ENCODE results near the gene CDK5RAP1.

DNA sequence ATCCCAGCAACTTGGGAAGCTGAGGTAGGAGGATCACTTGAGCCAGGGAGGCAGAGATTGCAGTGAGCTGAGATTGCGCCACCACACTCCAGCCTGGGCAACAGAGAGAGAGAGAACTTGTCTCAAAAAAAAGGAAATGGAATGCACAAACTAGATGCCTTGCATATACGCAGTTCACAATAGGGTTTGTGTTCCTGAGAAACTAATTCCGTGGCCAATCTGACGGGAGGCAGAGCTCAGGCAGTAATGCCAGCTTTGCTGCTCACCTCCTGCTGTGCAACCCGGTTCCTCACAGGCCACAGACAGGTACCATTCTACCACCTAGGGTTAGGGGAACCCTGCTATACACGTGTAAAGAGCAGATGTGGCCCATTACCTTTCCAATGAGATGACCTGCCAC lies 1.4 kb downstream of the CDK5RAP1 start:
- TF ChIP-seq, protein P1, sequence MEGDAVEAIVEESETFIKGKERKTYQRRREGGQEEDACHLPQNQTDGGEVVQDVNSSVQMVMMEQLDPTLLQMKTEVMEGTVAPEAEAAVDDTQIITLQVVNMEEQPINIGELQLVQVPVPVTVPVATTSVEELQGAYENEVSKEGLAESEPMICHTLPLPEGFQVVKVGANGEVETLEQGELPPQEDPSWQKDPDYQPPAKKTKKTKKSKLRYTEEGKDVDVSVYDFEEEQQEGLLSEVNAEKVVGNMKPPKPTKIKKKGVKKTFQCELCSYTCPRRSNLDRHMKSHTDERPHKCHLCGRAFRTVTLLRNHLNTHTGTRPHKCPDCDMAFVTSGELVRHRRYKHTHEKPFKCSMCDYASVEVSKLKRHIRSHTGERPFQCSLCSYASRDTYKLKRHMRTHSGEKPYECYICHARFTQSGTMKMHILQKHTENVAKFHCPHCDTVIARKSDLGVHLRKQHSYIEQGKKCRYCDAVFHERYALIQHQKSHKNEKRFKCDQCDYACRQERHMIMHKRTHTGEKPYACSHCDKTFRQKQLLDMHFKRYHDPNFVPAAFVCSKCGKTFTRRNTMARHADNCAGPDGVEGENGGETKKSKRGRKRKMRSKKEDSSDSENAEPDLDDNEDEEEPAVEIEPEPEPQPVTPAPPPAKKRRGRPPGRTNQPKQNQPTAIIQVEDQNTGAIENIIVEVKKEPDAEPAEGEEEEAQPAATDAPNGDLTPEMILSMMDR (IDR thresholded peaks at IDR 0.05), result no peak
- TF ChIP-seq POLR2A (IDR thresholded peaks at IDR 0.05), result no peak
